GM18909 (cell line): ENCODE data around the gene SLC17A5.

ENCODE experiments used
- ATAC-seq: cut with Tn5 transposase; IDR thresholded peaks from one replicate; pipeline ENCODE4 v1.9.1; 2021; ENCODE audit warnings: mild to moderate bottlenecking; ENCODE audit not compliant: unreplicated experiment, poor library complexity

The SLC17A5 gene

DNA sequence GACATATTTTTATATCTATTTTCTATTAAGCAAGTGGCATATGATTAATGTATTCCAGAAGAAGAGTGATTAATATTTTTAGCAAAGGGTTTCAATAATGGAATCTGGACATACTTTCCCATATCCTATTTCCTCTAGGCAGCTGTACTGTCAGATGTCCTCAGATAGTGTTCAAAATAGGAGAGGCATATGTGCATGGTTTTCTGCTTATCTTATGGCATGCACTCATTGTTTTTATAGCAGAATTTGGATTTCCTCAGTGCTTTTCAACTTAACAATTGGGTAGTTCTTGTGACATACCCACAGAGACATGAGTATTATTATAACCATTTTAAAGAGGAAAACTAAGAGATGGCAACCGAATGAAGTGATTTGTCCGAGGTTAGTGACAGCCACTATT, 12.6 kb upstream of the SLC17A5 start:
- no peak for ATAC-seq

DNA sequence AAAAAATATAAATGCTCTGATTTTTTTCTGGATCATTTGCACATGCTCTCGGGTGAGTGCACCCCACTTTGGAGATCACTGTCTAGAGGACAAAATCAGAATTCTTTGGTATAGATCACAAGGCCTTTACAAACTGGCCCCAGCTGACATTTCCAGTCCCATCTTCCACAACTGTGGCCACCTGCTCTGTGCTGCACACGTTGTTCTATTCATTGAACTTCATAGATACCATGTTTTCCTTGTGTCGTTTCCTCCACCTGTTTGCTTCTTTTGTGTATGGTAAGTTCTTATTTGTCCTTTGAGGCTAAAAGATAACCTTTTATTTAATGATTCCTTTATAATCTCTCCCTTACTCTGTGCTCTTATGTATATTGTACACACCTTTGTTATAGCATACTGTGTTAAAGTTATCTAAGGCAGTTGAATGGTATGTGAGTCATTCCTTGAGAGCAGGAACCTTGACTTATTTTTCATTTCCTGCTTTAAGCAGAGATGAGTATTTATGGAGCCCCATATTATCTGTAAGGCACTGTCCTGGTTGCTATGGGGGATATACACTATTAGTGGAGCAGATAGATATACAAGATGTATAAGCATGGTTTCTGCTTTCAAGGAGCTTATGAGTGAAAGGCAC, 12.0 kb upstream of the SLC17A5 start:
- peak; percentile 78 for ATAC-seq

DNA sequence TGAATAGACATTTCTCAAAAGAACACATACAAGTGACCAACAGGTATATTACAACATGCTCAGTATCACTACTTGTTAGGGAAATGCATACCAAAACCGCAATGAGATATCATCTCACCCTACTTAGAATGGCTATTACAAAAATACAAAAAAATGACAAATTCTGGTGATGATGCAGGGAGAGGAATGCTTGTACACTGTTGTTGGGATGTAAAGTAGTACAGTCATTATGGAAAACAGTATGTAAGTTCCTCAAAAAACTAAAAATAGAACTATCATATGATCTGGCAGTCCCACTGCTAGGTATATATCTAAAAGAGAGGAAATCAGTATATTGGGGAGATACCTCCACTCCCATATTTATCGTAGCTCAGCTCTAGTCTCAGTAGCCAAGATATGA, 10.9 kb upstream of the SLC17A5 start:
- no peak for ATAC-seq

GRCh38 chr6:73657201-73657600, 3.4 kb upstream of the SLC17A5 start:
- no peak for ATAC-seq

- ATAC-seq = no peak
Measured at GRCh38 chr6:73656531-73657145, 2.8 kb upstream of the SLC17A5 start.

GRCh38 chr6:73655341-73655917, 1.6 kb upstream of the SLC17A5 start:
- ATAC-seq = no peak

GRCh38 chr6:73652637-73653570, 888 bp downstream of the SLC17A5 start:
- ATAC-seq = peak; percentile 58

GRCh38 chr6:73649783-73650182, 4.0 kb downstream of the SLC17A5 start:
- ATAC-seq = no peak

GRCh38 chr6:73648166-73648565, 5.6 kb downstream of the SLC17A5 start:
- no peak for ATAC-seq

DNA sequence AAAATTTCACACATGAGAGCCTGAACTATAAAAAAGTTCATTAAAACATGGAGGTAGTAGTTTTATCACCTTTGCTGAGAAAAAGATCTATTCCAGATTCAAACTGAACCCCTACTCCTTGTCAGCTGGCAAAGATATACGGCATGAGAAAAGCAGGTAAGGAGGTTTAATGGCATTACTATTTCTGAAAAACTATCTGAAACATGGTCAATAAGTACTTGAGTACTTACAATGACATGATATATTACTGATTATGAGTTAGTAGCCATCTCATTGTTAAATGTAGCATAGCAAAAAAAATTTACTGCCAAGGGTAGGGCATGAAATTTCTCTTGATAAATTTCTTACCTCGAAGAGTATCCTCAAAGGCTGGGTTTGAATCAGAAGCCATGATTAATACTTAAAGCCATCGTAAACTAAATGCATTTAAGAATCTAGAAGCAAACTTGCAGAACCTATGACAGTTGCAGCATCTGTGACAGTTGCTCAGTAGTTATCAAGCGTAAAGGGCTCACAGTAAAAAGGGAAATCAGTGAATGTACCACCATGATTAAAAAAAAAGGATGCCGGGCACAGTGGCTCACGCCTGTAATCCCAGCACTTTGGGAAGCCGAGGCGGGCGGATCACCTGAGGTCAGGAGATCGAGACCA, 8.7 kb downstream of the SLC17A5 start:
- ATAC-seq = no peak

DNA sequence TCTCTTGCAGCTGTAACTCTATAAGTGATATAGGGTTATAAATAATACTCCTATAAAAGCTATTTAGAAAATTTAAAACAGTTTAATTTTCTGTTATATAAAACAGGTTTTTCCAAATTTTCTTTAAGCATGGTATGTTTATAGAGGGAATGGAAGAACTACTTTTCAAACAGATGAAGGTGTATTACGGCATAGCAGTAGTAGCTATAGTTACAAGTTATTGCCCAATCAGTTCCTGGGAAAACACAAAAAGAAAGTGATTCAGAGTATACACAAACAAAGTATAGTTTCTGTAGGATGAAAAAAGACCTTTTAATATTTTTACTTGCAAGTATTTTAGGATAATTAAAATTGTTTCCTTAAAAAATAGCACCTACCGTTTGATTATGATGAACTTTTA, 9.8 kb downstream of the SLC17A5 start:
- ATAC-seq = no peak

DNA sequence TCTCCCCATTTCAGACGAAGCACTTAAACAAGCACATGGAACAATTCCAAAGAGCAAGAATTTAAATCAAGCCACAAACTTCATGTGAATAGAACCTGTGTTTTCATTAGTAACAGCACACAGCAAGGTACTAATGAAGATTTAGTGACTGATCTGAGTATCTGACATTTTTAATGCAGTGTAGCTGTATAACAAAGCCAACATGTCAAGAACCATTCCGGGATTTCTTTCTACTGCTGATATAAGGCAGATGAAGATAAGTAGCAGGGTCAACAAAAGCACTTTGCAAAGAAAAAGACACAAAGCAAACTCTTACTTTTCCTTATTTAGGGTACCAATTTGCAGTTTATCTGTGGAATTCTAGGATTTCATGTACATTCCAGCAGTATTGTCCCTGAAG, 11.3 kb downstream of the SLC17A5 start:
- ATAC-seq = no peak

DNA sequence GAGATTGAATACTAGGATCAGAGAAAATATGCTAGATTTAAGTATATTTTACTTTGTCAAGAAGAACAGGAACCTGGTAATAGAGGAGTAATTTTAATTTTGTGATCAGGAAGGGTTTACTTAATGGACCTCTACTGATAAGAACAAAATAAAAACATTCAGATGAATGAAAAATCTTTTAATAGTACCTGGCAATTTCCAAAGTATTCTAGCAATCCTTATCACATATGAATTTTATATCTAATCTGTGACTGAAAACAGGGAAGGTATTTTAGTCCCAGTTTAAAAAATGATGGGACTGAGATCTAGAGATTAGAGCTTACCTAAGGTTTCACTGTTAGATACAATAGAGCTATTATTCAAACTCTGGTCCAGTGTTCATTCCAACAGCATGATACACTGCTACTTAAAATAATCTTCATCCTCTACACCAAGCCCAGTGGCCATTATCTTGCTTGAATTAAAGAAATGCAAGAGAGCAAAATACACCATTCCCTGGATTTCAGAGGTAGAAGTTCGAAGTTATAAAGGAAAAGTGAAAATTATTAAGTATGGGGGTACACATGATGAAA, 13.5 kb downstream of the SLC17A5 start:
- no peak for ATAC-seq

GRCh38 chr6:73639040-73639439, 14.8 kb downstream of the SLC17A5 start:
- no peak for ATAC-seq

DNA sequence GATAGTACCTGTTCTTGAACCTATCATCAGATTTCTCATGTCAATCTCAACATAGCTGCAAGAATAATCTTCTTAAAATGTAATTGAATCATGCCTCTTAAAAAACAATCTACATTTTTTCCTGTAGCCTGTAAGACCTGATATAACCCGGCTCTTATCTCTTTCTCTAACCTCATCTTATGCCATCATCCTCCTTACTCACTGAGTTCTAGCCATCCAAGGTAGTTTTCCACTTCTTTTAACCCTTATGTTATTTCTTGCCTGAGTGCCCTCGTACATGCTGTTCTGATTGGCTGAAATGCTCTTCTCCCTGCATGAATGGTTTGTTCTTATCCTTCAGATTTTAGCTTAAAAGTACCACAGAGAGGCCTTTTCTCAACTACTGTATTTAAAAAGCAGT, 16.4 kb downstream of the SLC17A5 start:
- ATAC-seq = no peak

DNA sequence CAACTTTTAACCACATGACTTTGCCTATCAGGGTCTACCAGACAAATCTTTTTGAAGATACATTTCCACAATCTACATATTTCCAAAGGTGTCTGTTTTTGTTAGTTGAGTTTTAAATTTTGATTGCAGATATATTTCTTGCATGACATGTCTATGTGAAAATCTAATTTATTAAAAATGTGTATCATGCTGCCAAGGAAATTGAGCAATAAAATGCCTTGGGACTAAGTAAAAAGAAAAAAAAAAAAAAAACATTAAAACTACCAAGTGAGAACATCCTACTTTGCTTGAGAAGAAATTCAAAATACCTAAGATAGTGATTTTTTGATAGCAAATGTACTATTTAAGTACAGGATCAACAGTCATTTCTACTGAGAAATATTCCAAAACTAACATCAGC, 17.7 kb downstream of the SLC17A5 start:
- ATAC-seq = no peak

GRCh38 chr6:73632346-73632745, 21.4 kb downstream of the SLC17A5 start:
- ATAC-seq = no peak

DNA sequence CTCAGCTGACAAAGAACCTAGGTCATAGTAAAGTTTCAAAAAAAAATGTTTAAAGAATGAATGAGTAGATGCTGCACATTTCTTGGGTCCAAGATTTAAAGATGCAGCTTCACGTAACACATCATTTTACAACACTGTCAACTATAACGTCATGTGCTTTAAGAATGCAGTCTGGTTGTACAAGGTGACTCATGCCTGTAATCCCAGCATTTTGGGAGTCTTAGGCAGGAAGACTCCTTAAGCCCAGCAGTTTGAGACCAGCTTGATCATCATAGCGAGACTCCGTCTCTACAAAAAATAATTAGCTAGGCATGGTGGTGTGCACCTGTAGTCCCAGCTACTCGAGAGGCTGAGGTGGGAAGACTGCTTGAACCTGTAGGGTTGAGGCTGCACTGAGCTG, 21.9 kb downstream of the SLC17A5 start:
- no peak for ATAC-seq

DNA sequence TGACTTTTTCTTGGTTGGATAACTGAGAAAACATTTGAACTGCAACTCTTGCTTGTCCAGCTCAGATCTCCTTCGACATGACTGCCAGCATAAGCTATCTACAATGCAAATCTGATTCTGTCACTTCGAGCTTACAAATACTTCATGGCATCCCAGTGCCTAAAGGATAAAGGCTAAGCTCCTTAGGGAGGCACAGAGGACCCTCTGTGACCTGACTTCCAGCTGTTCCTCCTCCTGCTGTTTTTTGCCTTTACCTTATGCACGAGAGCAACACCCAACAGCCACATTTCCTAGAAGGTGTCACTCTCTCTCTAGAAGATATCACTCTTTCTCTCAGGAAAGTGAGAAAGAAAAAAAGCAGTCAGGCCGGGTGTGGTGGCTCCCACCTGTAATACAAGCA, 23.4 kb downstream of the SLC17A5 start:
- ATAC-seq = no peak

GRCh38 chr6:73624896-73625295, 28.9 kb downstream of the SLC17A5 start:
- ATAC-seq = no peak
